ENCODE data around the gene ATG9B. TPM values are rescaled to one million over a fixed set of nuclear protein-coding genes. Genes with fewer than 3 reads are reported as not detected.

Gene ATG9B
- total and polyA plus RNA-seq, 9 of the 15 experiments (the other 6 are each of a cell fraction or from before 2014, with no cell fraction given), result 0.29 to 8.0 (median 2.1) TPM

- Histone ChIP-seq H3K27me3 (ENCODE audit: control insufficient read depth in 2 of 2, insufficient read depth in 2 of 2, low read length in 2 of 2) (no peaks in the 10 kb centered on the region), H3K9me1 (ENCODE audit: control insufficient read depth, insufficient read depth, low read length) (no peaks in the 10 kb centered on the region), H3K4me3 (peak overlapping the region; percentile 84), H4K20me1 (replicated peaks; ENCODE audit: control insufficient read depth, insufficient read depth, low read length) (peaks cover 10% of the 10 kb centered on the region), H3K36me3 (ENCODE audit: control insufficient read depth, insufficient read depth, low read length) (peaks cover 41% of the 10 kb centered on the region), H2AFZ (ENCODE audit: low read depth, low read length) (0 out of 2 replicates have a peak overlapping the region, but pooled peaks have one; percentile 10), H3K79me2 (ENCODE audit: control insufficient read depth, insufficient read depth, low read length) (peaks cover 68% of the 10 kb centered on the region), H3K9ac (ENCODE audit: insufficient read depth in 1 of 2, low read depth in 2 of 2, low read length in 2 of 2) (peak overlapping the region; percentile 85 to 91), H3K4me1 (replicated peaks in 1 of 2; ENCODE audit: control insufficient read depth in 2 of 2, insufficient read depth in 2 of 2, low read length in 2 of 2) (peaks cover 52 to 87% of the 10 kb centered on the region in 2 experiments), H3K4me2 (ENCODE audit: insufficient read depth, low read length) (peak overlapping the region; percentile 94), H3K27ac (ENCODE audit: extremely low read depth, low read depth, low read length) (peak overlapping the region; percentile 90), H3K9me3 (replicated peaks; ENCODE audit: control insufficient read depth, insufficient read depth, low read depth, low read length) (no peaks in the 10 kb centered on the region)
- ATAC-seq (peak; percentile 3), DNase-seq (ENCODE audit: extremely low read depth in 1 of 4, low spot score in 3 of 4) (peak; percentile 58 to 79 (median 65)), FAIRE-seq (peak; percentile 42)
- CTCF ChIA-PET (ENCODE audit: low intra/inter-chr PET ratio), result interaction anchor here (0.7 kb wide), 1 partner anchor 52 kb away, joined by 5 read pairs; no protein-coding TSS in a partner anchor
- no TSS peak for BruUV-seq (replicated peaks)
- in situ Hi-C loops (cut with MboI), result no loop called here
- POLR2A ChIA-PET, result interaction anchor here (0.6 to 2.7 kb wide), 5 partner anchors 12 to 571 kb away, joined by 3 to 9 read pairs (median 7); partner anchors contain the start of genes ABCF2 and FASTK
- intact Hi-C loops (cut with micrococcal nuclease), result loop anchor here (1.0 to 2.0 kb wide), 2 partner anchors 19 to 47 kb away; partner anchors contain the start of gene FASTK
- WGBS (ENCODE audit: insufficient coverage, low coverage, missing lambda C conversion rate), result 3% methylated on average over 32 of the region's 33 CpGs
- no peak for TF ChIP-seq PHF21A (IDR thresholded peaks at IDR 0.05; ENCODE audit: borderline replicate concordance, low read depth)
- no peak for TF ChIP-seq ZNF699 (CRISPR knock-in tag; IDR thresholded peaks at IDR 0.05; ENCODE audit: insufficient replicate concordance)
- TF ChIP-seq NR3C1 (CRISPR knock-in tag; IDR thresholded peaks at IDR 0.05), result no peak
- TF ChIP-seq MCM5 (IDR thresholded peaks at IDR 0.05; ENCODE audit: low read depth), result no peak
- TF ChIP-seq GMEB1 (CRISPR knock-in tag; IDR thresholded peaks at IDR 0.05), result no peak
- no peak for TF ChIP-seq ERF (CRISPR knock-in tag; IDR thresholded peaks at IDR 0.05)
- no peak for TF ChIP-seq ZNF140 (CRISPR knock-in tag; IDR thresholded peaks at IDR 0.05)
- no peak for TF ChIP-seq ZNF518B (CRISPR knock-in tag; IDR thresholded peaks at IDR 0.05)
- TF ChIP-seq ESRRA (IDR thresholded peaks at IDR 0.05; ENCODE audit: borderline replicate concordance, low read depth), result no peak
- no peak for TF ChIP-seq ZNF778 (CRISPR knock-in tag; IDR thresholded peaks at IDR 0.05)
- TF ChIP-seq DPF2 (IDR thresholded peaks at IDR 0.05), result peak; percentile 47
- no peak for TF ChIP-seq USF1 (CRISPR knock-in tag; IDR thresholded peaks at IDR 0.05)
- TF ChIP-seq ADNP (tag; IDR thresholded peaks at IDR 0.05), result no peak
- TF ChIP-seq SIX5 (IDR thresholded peaks at IDR 0.05; ENCODE audit: borderline replicate concordance in 1 of 2, insufficient read depth in 1 of 2, low read depth in 1 of 2, low read length in 2 of 2), result no peak
- no peak for TF ChIP-seq RBM22 (IDR thresholded peaks at IDR 0.05; ENCODE audit: low read depth, low read length, poor library complexity, severe bottlenecking)
- no peak for TF ChIP-seq FOXK1 (CRISPR knock-in tag; IDR thresholded peaks at IDR 0.05; ENCODE audit: borderline replicate concordance)
Measured at GRCh38 chr7:151061213-151062110, 37.2 kb upstream of the ATG9B start.
